ENCODE measurements around the gene NEK8. TPM values are rescaled to one million over a fixed set of nuclear protein-coding genes. Genes with fewer than 3 reads are reported as not detected.
"Not testable (repeated sequence)": the region's sequence is repeated elsewhere in the genome, so short reads cannot be mapped to it uniquely, and the experiment has no call there.

The NEK8 gene
- total RNA-seq, 1 experiment from 2014 or later: 2.9 TPM

- peak; percentile 61 for DNase-seq (ENCODE audit: low read depth)
These were observed 35.2 kb downstream of the NEK8 start for GRCh38 chr17:28763804-28764266.

- no peak for DNase-seq (ENCODE audit: low read depth)
These were observed 36.5 kb downstream of the NEK8 start for GRCh38 chr17:28765038-28765437.

GRCh38 chr17:28773736-28774135 is 45.1 kb downstream of the NEK8 start:
- DNase-seq (ENCODE audit: low read depth): no peak

- no peak for DNase-seq (ENCODE audit: low read depth)
These were observed 45.6 kb downstream of the NEK8 start for GRCh38 chr17:28774206-28774605.

- DNase-seq (ENCODE audit: low read depth): no peak
These were observed 48.6 kb downstream of the NEK8 start for GRCh38 chr17:28777178-28777577.

GRCh38 chr17:28779601-28780000 is 51.0 kb downstream of the NEK8 start:
- not testable (repeated sequence) for DNase-seq (ENCODE audit: low read depth)

GRCh38 chr17:28783161-28783560 is 54.6 kb downstream of the NEK8 start:
- DNase-seq (ENCODE audit: low read depth): no peak

- no peak for DNase-seq (ENCODE audit: low read depth)
These were observed 59.5 kb downstream of the NEK8 start for GRCh38 chr17:28788100-28788499.

Other genes with a start within 250 kb of the NEK8 start
- gene FOXN1, start 222.4 kb upstream of the NEK8 start, total RNA-seq (2014; rRNA removed; shearing (Covaris generic)): not detected in 2 replicates
- gene UNC119, start 176.2 kb upstream of the NEK8 start, total RNA-seq (2014; rRNA removed; shearing (Covaris generic)): 17.8 and 25.4 TPM in 2 replicates
- 44.9 and 49.1 TPM in 2 replicates for gene PIGS, start 157.3 kb upstream of the NEK8 start, total RNA-seq (2014; rRNA removed; shearing (Covaris generic))
- gene ALDOC, start 151.9 kb upstream of the NEK8 start, total RNA-seq (2014; rRNA removed; shearing (Covaris generic)): 1.3 and 2.4 TPM in 2 replicates
- 134 and 173 TPM in 2 replicates for gene SPAG5, start 129.8 kb upstream of the NEK8 start, total RNA-seq (2014; rRNA removed; shearing (Covaris generic))
- 9.1 and 11.4 TPM in 2 replicates for gene RSKR, start 114.6 kb upstream of the NEK8 start, total RNA-seq (2014; rRNA removed; shearing (Covaris generic))
- 64.9 and 65.8 TPM in 2 replicates for gene BLTP2, start 83.6 kb upstream of the NEK8 start, total RNA-seq (2014; rRNA removed; shearing (Covaris generic))
- gene SDF2, start 66.9 kb upstream of the NEK8 start, total RNA-seq (2014; rRNA removed; shearing (Covaris generic)): 67.6 and 68.2 TPM in 2 replicates
- 28.4 and 38.2 TPM in 2 replicates for gene SUPT6H, start 66.6 kb upstream of the NEK8 start, total RNA-seq (2014; rRNA removed; shearing (Covaris generic))
- 0.21 and 0.23 TPM in 2 replicates for gene PROCA1, start 16.9 kb upstream of the NEK8 start, total RNA-seq (2014; rRNA removed; shearing (Covaris generic))
- gene RAB34, start 10.9 kb upstream of the NEK8 start, total RNA-seq (2014; rRNA removed; shearing (Covaris generic)): 243 and 290 TPM in 2 replicates
- 697 and 1,346 TPM in 2 replicates for gene RPL23A, start 8.8 kb upstream of the NEK8 start, total RNA-seq (2014; rRNA removed; shearing (Covaris generic))
- 1.3 and 2.4 TPM in 2 replicates for gene TLCD1, start 2.6 kb upstream of the NEK8 start, total RNA-seq (2014; rRNA removed; shearing (Covaris generic))
- 20.4 and 23.7 TPM in 2 replicates for gene TRAF4, start 15.2 kb downstream of the NEK8 start, total RNA-seq (2014; rRNA removed; shearing (Covaris generic))
- gene FAM222B, start 114.0 kb downstream of the NEK8 start, total RNA-seq (2014; rRNA removed; shearing (Covaris generic)): 2.3 and 3.1 TPM in 2 replicates
- 26.4 and 38.4 TPM in 2 replicates for gene ERAL1, start 126.2 kb downstream of the NEK8 start, total RNA-seq (2014; rRNA removed; shearing (Covaris generic))
- 18.5 and 24.9 TPM in 2 replicates for gene FLOT2, start 168.9 kb downstream of the NEK8 start, total RNA-seq (2014; rRNA removed; shearing (Covaris generic))
- gene DHRS13, start 174.3 kb downstream of the NEK8 start, total RNA-seq (2014; rRNA removed; shearing (Covaris generic)): 10.9 and 12.4 TPM in 2 replicates
- gene PHF12, start 222.7 kb downstream of the NEK8 start, total RNA-seq (2014; rRNA removed; shearing (Covaris generic)): 18.0 and 29.1 TPM in 2 replicates

Measured in Daoy (cell line).